HEK293T (cell line): Measurements from ENCODE around the gene PHAF1.

Experiments used
- BHLHE40 ChIP-seq: fragments of 450-650 bp; IDR thresholded peaks from 2 replicates; pipeline ENCODE4 v1.6.1; 2016; ENCODE audit warnings: mild to moderate bottlenecking, moderate library complexity, borderline replicate concordance
- FOXM1 ChIP-seq: fragments of 450-650 bp; IDR thresholded peaks from 2 replicates; pipeline ENCODE4 v1.6.1; 2017; ENCODE audit warnings: mild to moderate bottlenecking, borderline replicate concordance
- LEF1 ChIP-seq: fragments of 450-650 bp; IDR thresholded peaks from 2 replicates; pipeline ENCODE4 v1.6.1; 2017; ENCODE audit warnings: mild to moderate bottlenecking, borderline replicate concordance
- SP1 ChIP-seq: fragments of 450-650 bp; IDR thresholded peaks from 2 replicates; pipeline ENCODE4 v1.6.1; 2017
- TARDBP ChIP-seq: fragments of 450-650 bp; IDR thresholded peaks from 2 replicates; pipeline ENCODE4 v1.6.1; 2016

DNA sequence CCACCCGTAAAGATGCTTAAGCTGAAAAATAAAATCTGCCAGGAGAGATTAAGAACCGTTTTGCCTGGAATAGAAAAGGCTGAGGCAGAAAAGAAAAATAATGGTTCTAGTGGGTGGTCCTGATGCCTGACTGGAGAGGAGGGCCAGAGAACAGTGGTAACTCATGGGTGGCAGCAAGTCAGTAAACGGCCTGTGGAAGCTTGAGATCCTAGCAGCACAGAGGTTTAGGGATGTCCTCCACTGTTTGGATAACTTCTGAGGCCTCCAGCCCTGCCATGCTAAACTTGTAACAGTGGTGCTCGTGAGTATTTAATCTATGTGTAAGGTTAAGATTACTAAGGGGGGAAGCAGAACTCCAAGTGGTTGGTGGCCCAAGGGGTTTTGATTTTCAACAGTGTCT, 21.2 kb upstream of the PHAF1 start:
- TF ChIP-seq LEF1 (no peak), SP1 (no peak), FOXM1 (no peak), BHLHE40 (no peak), TARDBP (no peak)
